DMS53 treated with DMSO at 0.1 percent for 48 hours (cell line): ENCODE results near the gene ATP6V1C2.
"Not testable (repeated sequence)": the region's sequence is repeated elsewhere in the genome, so short reads cannot be mapped to it uniquely, and the experiment has no call there.

ENCODE experiments used
- DNase-seq: peaks from one replicate; lab custom pipeline; 2025; ENCODE audit not compliant: unreplicated experiment; lab: John Stamatoyannopoulos, UW

The ATP6V1C2 gene

DNA sequence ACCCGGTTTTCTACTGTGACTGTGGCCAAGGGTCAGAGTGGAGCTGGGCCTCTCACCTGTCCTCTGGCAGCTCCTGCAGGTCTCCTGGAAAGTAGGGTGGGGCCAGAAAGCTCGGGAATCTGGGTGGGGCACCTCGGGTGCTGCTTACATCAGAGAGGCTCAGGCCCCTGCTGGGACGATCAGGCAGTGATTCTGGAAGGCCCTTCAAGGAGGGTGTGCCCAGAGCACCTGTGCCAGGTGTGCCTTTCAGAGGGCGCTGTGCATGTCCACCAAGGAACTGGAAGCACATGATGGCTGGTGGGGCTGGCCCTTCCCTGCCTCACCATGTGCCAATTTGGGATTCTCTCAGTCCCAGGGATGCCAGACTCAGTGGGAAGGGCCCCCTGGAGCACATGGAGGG, 44.0 kb downstream of the ATP6V1C2 start:
- DNase-seq = no peak

DNA sequence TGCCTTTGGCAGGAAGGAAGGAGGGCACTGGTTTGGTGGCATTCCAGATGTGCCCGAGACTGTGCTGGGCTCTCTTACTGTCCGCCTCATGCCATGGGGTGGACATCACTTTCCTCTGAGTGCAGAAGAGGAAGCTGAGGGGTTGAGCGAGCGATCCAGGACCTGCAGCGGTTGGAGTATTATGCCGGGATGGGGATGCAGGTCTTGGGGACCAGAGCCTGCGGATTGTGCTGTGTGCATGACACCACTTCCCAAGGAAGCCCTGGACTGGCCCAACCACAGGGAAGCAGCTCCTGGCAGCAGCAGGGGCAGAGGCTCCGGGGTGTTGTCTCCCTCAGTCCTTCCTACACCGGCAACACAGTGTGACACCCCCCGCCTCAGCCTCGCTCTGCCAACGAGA, 44.5 kb downstream of the ATP6V1C2 start:
- no peak for DNase-seq

DNA sequence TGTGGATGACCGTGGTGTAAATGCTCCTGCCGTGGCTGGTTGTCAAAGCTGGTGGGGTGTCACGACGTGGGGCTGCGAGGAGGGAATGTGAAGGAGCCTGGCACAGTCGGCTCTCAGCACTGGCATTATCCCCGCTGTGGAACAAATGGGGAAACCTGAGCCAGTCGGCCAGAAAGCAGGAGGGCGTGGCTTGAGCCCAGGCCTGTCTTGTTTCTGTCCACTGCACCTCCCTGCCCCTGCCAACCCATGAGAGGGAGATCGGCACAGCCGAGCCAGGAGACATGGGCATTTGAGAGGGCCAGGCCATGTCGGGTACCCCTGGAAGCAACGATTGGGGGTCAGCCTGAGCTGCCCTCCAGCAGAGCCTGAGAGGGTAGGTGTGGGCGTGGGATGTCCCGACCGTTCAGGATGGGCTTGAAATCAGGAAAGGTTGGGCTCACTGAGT, 46.7 kb downstream of the ATP6V1C2 start:
- no peak for DNase-seq

DNA sequence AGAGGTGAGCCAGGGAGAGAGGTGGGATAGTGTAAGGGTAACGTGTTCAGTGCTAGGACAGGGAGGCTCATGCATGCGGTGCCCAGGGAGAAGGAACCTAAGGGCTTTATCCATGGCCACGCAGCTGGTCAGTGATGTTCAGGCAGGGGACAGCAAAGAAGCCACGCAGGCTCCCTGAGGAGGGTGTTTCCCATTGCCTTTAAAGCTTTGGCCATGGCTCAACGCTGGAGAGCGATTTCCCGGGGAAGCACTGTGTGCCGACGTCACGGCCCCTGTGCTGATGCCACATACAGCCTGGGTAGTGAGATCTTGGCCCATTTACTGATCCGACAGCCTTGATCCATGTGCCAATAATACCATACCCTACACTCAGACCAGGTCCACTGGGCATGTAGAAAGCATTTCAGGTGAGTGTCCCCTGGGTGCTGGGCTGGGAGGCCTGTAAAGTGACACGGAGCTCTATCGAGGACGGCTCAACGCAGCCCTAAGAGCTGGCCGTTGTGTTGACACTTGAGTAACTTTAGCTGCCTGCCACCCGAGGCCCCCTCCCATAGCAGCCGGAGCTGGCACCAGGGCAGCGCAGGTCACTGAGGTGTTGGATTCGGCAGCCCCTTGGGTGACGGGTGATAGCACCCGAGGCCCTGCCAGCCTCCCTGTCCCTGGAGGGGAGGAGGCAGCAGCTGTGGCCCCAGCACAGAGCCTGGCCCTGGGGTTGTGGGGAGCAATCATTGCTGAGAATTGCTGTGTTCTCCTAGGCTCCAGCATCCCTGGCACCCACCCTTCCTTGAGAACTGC, 49.7 kb downstream of the ATP6V1C2 start:
- no peak for DNase-seq

DNA sequence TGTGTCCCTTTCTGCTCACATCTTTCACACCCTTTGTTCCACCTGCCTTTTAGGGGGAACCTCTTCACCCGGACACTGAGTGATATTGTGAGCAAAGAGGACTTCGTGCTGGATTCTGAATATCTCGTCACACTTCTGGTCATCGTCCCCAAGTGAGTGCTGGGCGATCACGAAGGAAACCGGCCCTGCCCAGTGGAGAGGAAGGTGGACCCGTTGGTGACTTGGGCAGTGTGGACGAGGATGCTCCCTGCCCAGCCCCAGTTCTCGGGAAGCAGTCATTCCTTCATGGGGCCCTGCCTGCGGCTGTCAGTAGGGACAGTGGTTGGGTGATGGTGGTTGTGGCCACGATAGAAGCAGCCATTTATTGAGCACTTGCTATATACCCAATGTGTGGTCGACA, 50.4 kb downstream of the ATP6V1C2 start:
- DNase-seq = no peak

DNA sequence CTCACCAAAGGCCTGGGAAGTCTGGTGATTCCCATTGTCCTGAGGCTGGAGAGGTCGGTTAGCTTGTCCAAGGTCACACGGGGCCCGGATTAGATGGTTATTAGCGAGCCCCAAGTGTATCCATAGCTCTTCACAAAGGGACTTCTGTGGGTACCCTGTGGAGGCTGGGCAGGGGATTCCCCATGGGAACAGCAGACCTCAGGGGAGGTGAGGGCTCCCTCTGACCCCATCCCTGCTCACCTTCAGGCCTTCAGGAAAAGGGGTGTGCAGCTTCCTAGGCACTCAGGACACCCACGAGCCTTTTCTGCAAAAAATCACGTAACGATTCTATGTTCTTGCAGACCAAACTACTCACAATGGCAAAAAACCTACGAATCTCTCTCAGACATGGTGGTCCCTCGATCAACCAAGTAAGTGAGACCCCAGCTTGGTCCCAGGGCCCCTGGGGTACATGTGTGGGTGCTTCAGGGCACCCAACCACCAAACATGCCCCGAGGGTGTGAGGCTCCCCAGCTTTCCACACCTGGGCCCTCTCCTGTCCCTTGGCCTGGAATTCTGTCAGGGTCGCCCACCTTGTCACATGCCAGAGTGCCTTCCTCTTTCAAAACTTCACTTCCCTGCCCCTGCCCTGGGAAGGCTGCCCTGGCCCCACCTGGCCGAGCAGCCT, 50.9 kb downstream of the ATP6V1C2 start:
- DNase-seq = no peak

DNA sequence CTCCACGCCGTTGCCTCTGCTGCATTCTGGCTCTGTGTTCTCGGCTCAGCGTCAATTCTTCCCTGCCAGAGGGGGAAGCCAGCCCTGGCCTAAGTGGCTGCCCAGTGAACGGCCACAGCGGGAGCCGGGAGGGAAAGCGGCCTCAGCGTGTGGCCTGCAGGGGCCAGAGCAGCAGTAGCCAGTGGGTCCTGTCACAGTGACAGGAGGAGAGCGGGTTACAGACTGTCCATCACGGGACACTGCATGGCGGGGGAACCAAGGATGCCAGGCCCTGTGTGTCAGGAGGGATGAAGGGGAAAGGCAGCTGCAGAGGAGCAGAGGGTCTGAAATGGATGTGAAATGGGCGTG, 51.4 kb downstream of the ATP6V1C2 start:
- DNase-seq = no peak

DNA sequence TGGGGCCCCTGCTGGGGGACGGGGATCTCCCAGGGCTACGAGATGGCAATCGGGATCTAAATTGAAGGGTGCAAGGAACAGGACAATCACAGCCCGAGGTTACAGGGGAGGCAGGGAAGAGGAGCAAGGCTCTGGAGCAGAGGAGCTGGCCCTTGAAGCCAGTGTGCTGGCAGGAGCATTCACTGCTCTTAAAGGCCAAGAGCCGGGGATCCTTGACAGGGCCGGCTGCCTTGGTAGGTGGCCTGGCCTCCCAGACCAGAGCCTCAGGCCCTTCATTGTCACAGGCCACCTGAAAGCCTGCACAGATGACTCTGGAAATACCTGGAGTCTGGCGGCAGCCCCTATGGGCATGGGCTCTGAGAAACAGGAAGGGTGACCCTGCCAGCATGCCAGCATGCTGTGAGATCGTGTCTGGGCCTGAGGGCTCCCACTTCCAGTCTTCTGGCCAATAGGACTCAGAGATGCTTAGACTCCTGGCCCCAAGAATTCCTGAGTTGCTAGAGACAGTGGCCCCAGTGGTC, 52.5 kb downstream of the ATP6V1C2 start:
- DNase-seq = no peak

DNA sequence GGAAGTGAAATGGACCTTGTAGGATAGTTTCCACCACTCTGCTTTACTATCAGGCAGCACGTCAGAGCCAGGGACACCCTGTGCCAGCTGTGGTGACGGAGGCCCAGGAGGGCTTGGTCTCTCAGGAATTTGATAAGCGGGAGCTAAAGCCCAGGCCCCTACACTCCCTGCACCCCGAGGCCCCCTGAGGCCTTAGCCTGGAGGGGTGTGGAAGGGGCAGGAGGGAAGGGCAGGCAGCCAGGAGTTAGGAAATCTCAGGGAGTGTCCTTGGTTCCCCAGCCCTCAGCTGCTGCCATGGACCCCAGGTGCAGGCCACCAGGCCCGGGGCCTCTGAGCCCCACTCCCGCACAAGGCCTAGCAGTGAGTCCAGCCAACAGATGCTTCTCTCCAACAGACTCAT, 53.0 kb downstream of the ATP6V1C2 start:
- no peak for DNase-seq

DNA sequence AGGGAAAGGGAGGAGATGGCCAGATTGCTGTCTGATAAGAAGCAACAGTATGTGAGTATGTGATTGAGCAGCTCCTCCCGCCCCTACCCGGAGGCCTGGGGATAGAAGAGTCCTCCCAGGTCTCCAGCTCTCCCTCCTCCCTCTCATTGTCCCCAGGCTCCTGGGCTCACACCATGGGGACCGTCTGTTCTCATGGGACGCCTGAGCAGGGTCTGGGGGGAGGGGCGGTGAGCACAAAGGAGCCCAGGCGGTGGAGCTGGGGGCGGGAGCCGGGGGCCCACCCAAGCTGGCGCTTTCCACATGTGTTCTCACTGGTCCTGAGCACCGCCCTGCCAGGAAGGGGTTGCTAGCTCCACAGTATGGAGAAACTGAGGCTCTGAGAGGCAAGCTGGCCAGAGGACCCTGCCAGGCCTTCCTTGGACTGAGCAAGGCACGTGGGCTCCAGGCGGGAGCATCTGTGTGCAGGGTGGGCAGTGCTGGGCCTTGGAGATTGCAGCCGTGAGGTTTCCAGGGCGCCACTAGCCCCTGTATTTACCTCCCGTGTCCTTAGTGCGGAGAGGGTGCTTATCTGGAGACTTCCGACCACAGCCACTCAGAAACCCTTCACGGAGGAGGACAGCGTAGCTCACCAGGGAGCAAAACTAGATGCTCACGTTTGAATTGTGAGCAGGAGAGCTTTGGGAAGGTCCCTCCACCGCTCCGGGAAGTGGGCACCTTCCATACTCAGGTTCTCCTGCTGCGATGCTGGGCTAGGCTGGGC, 53.8 kb downstream of the ATP6V1C2 start:
- no peak for DNase-seq

DNA sequence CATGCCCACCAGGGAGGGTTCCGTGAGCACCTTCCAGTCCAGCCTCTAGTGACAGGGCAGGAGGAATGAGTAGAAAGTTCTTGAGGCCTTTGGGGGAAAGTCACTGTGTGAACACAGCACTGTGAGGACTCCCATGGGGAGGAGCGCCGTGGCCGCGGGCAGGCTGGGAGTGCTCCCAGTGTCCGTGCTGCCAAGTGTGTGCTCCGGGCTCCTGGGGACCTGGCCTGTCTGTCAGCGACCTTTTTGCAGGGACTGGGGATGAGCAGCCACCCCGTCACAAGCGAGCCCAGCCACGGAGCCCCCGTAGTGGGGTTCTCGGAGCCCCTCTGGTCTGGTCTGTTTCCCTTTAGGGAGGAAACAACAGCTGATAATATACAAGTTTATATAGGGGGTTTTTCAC, 54.4 kb downstream of the ATP6V1C2 start:
- DNase-seq = no peak

DNA sequence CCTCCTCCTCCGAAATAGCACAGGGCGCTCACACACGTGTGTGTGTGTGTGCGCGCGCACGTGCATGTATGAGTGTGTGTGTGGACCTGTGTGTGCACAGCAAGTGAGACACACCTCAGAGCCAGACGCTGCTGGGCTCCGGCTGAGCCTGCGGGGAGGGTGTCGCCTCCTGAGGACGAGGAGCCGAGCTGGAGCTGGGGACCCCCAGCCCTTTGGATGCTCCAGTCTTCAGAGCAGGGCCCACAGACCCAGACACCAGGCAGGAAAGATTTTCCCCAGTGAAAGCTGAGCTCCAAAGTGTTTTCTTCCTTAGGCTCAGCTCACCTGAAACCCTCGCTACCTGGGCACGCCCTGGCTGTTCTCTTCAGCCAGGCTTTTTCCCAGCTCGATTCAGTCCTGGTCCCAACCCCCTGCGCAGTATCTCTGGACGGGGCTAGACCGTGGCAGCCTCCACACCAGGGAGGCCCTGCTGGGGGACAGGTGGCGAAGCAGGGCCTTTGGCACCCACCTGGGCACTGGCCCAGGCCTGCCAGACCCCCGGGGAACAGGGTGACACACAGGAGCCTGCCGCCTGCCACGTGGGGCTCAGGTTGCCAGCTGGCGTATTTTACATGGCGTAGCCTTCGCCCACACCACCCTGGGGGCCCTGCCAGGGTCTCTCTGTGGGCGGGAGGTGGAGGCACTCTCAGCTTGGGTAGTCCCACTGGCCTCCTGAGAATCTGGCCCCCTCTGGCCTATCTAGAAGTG, 55.0 kb downstream of the ATP6V1C2 start:
- DNase-seq = no peak

DNA sequence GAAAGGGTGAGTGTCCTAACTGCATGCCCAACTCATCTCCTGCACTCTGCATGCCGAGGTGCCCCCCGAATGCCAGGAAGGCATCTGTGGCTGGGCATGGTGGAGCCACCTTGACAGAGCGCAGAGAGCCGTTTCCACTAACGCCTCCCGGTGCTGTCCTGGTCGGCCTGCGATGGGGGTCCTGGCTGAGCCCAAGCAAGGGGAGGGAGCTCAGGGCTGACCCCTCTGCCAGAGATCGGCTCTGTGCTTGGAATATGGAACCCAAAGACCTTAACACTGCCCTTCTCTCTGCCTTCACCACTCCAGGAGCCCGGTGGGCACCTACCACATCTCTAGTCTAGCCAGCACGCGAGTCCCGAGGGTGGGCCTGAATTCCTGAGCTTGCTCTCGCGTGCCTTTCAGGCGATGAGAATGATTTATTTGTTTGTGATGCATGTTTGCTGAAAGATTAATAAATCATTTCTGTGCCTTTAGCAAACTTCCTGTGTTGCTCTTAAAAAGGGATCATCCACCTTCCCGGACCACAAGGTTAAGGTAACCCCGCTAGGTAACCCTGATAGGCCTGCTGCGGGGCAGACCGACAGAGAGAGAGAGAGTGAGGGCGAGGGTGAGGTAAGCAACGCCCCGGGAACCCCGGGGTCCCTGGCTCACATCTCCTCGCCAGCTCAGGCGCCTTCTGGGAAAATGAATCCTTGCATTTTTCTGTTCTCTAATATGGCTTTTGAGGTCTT, 55.8 kb downstream of the ATP6V1C2 start:
- no peak for DNase-seq

DNA sequence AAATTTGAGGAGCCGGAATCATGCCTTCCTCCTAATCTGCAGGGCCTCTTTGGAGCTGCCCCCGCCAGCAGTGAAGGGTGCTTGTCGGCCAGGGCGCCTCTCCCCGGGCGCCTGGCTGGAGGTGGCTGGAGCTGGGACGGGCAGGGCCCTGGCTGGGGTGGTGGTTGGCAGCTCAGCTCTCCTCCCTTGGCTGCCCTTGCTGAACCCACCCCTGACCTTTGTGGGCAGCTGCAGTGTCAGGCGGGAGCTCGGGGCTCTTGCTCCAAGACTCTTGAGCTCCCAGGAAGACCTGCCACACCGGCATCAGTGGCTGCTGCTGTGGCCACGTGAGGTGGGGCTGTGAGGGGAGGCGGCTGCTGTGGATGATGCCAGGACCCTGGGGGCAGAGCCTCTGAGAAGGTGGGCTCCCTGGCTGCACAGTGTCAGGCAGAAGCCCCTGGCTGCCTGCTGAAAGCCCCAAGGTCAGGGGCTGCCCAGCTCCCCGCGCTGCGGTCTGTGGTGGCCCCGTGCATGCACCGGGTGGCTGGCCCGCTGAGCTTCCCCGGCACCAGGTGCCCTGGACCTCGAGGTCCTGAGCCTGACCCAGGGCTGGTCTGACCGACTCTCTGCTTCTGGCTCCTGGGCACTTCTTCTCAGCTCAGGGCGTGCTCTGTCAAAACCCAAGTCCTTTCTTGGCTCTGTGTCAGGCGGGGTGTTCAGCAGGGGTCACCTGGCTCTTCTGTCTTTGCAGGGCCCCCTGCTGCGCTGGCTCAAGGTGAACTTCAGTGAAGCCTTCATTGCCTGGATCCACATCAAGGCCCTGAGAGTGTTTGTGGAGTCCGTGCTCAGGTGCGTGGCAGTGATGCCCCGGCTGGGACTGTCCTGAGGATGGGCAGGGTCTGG, 56.7 kb downstream of the ATP6V1C2 start:
- DNase-seq = no peak

DNA sequence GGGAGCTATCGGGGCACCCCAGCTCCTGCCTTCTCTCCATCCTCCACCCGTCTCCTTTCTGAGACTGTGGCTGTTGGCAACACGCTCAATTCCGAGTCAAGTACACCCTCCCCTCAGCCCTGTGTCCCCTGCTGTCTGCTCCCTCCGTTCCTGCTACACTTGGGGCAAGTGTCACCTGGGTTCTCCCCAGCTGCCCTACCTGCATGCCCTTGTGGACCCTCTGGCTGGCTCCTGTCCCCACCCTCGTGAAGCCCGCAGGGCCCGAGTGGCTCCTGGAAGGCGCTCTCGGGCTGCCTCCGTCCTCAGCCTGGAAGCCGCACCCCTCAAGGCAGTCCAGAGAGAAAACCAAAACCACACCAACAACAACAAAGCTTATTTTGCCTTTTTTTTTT, 57.3 kb downstream of the ATP6V1C2 start:
- no peak for DNase-seq

DNA sequence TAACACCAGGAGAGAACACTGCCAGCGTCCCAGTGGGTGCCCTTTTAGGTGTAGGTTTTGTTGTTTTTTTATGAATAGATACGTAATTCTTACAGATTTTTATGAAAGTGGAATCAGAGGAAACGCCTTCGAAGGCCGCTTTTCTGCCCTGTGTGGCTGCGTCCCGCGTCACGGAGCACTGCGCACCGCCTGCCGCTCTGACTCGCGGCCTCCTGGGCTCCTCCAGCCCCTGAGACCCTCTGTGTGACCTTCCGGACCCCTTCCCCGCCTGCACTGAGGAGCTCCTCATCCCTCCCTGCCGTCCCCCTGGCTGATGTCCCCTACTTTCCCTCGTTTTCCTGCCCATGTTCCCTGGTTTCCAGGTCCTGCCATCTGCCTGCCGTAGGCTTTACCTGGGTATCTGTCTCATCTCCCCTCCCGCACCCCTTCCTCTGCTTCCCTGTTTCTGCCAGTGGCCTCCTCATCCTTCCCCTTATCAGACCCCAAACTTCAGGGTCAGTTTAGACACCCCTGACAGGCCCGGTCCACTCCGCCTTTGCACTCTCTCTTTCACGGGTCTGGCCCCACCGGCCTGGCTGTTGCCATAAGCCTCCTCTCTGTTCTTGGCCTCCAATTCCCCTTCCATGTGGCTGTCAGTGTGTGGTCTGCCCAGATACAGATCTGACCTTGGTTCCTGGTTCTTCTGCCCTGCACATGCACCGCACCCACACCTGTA, 58.5 kb downstream of the ATP6V1C2 start:
- DNase-seq = no peak

DNA sequence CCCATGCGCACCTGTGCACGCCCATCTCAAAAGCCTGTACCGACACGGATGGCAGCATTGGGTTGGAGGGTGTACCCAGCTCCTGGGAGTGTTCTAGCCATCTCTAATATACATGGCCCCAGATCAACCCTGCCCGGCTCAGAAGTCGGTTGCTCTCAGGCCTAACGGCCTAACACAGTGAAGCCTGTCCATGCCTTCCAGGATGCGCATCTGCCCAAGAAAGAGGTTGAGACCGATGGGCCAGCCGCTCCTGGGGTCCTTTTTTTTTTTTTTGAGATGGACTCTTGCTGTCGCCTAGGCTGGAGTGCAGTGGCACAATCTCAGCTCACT, 59.0 kb downstream of the ATP6V1C2 start:
- DNase-seq = no peak

DNA sequence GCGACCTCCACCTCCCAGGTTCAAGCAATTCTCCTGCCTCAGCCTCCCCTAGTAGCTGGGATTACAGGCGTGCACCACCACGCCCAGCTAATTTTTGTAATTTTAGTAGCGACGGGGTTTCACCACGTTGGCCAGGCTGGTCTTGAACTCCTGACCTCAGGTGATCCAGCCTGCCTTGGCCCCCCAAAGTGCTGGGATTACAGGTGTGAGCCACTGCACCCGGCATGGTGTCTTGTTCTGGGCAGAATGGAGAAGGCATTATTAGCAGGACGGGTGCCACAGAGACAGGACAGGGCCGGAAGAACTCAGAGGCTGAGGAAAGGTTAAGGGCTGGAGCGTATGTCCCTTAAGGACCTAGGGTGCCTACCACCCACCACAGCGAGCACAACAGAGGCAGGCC, 59.4 kb downstream of the ATP6V1C2 start:
- DNase-seq = not testable (repeated sequence)

DNA sequence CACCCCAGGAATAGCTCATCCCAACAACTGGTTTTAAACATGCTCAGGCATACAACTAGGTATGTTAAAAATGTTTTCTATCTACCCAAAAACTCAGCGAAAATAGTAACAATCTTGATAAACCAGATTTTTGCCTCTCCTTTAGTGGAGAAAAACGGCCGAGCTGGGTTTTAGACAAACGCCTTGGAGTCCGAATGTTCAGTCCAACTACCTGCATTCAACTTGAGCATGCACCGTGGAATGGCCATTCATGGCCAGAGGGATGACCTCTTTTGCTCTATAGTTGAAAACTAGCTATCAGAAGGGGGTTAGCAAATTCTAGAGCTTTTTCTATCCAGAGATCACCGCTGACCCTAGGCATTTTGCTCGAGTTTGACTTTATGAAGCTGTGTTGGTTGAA, 60.3 kb downstream of the ATP6V1C2 start:
- no peak for DNase-seq
